HEK293 (cell line): ENCODE data around the gene NPM3.
A peak's percentile ranks its signal among the peaks of the same experiment; 100 is the strongest.

Source experiments
- CTCF ChIA-PET: fragments of 350-600 bp; formaldehyde crosslinking; extraction: SDS; loops from one replicate; lab custom pipeline; 2021; ENCODE audit warnings: antibody characterized with exemption; lab: Yijun Ruan, JAX
- POLR2A ChIA-PET: fragments of 300-600 bp; formaldehyde crosslinking; extraction: SDS; loops from one replicate; lab custom pipeline; 2020; ENCODE audit warnings: antibody characterized with exemption, inconsistent platforms; lab: Yijun Ruan, JAX
- H3K27ac ChIP-seq: fragments of 200-500 bp; sonication (Bioruptor generic); 2 replicates; pipeline ENCODE4 v1.5.1; 2014; ENCODE audit warnings: low read depth, low read length, control low read depth, inconsistent platforms; ENCODE audit errors: extremely low read depth
- H3K36me3 ChIP-seq, 2 experiments: fragments of 200-500 bp in 1 of 2; sonication (Bioruptor generic) in 1 of 2; 1 replicate in 1 of 2; 2 replicates in 1 of 2; pipeline ENCODE4 v1.5.1; 2014 to 2017; ENCODE audit warnings: inconsistent platforms in 2 of 2, low read length in 2 of 2; ENCODE audit not compliant: control insufficient read depth in 2 of 2, insufficient read depth in 1 of 2
- H3K4me1 ChIP-seq: fragments of 200-500 bp; sonication (Bioruptor generic); 2 replicates; pipeline ENCODE4 v1.5.1; 2014; ENCODE audit warnings: mild to moderate bottlenecking, low read length, inconsistent platforms; ENCODE audit not compliant: control insufficient read depth, insufficient read depth
- H3K4me3 ChIP-seq: 2 replicates; pipeline ENCODE4 v1.5.1; 2011; ENCODE audit warnings: low read depth, mild to moderate bottlenecking, control low read depth, low read length, moderate library complexity
- H3K9me3 ChIP-seq: fragments of 200-500 bp; sonication (Bioruptor generic); 2 replicates; pipeline ENCODE4 v1.5.1; 2014; ENCODE audit warnings: low read depth, low read length, inconsistent platforms; ENCODE audit not compliant: control insufficient read depth, insufficient read depth
- PRDM2 ChIP-seq: fragments of 450-650 bp; formaldehyde crosslinking; IDR thresholded peaks from 2 replicates; pipeline ENCODE4 v1.5.1; 2016; ENCODE audit warnings: missing biosample characterization, missing genetic modification characterization, borderline replicate concordance
- PRDM4 ChIP-seq: fragments of 450-650 bp; formaldehyde crosslinking; IDR thresholded peaks from 2 replicates; pipeline ENCODE4 v1.5.1; 2017; ENCODE audit warnings: missing biosample characterization, missing genetic modification characterization
- RBAK ChIP-seq: fragments of 450-650 bp; formaldehyde crosslinking; IDR thresholded peaks from 2 replicates; pipeline ENCODE4 v1.5.1; 2016; ENCODE audit warnings: missing biosample characterization, missing genetic modification characterization
- REST ChIP-seq: fragments of 450-650 bp; formaldehyde crosslinking; IDR thresholded peaks from 2 replicates; pipeline ENCODE4 v1.5.1; 2016; ENCODE audit warnings: missing biosample characterization, missing genetic modification characterization
- SETDB1 ChIP-seq: IDR thresholded peaks from one replicate; pipeline ENCODE4 v1.6.1; 2017; ENCODE audit warnings: mild to moderate bottlenecking, low read length, moderate library complexity, mixed read lengths; ENCODE audit not compliant: insufficient read length
- TCF7L2 ChIP-seq: IDR thresholded peaks from 2 replicates; pipeline ENCODE4 v1.6.1; 2011; ENCODE audit warnings: low read depth, mild to moderate bottlenecking, inconsistent platforms, low read length, moderate library complexity, borderline replicate concordance
- ZNF2 ChIP-seq: fragments of 450-650 bp; formaldehyde crosslinking; IDR thresholded peaks from 2 replicates; pipeline ENCODE4 v1.5.1; 2016; ENCODE audit warnings: missing biosample characterization, missing genetic modification characterization
- ZNF302 ChIP-seq: fragments of 450-650 bp; formaldehyde crosslinking; IDR thresholded peaks from 2 replicates; pipeline ENCODE4 v1.5.1; 2016; ENCODE audit warnings: missing biosample characterization, missing genetic modification characterization, low read depth
- ZNF426 ChIP-seq: fragments of 450-650 bp; formaldehyde crosslinking; IDR thresholded peaks from 2 replicates; pipeline ENCODE4 v1.5.1; 2017; ENCODE audit warnings: missing biosample characterization, missing genetic modification characterization, mild to moderate bottlenecking, inconsistent platforms, moderate library complexity
- ZNF561 ChIP-seq: fragments of 450-650 bp; IDR thresholded peaks from 2 replicates; pipeline ENCODE4 v1.5.1; 2018; ENCODE audit warnings: missing biosample characterization, missing genetic modification characterization, borderline replicate concordance
- ZNF585B ChIP-seq: fragments of 450-650 bp; formaldehyde crosslinking; IDR thresholded peaks from 2 replicates; pipeline ENCODE4 v1.5.1; 2016; ENCODE audit warnings: missing biosample characterization, missing genetic modification characterization
- ZSCAN5A ChIP-seq: fragments of 450-650 bp; formaldehyde crosslinking; IDR thresholded peaks from 2 replicates; pipeline ENCODE4 v1.5.1; 2016; ENCODE audit warnings: missing biosample characterization, missing genetic modification characterization
- TF ChIP-seq, protein P1 (sequence below): fragments of 450-650 bp; formaldehyde crosslinking; IDR thresholded peaks from 2 replicates; pipeline ENCODE4 v1.5.1; 2016; ENCODE audit warnings: missing biosample characterization, missing genetic modification characterization

The NPM3 gene

GRCh38 chr10:101752241-101752640 lies 31.0 kb downstream of the NPM3 start (continued):
- TF ChIP-seq REST (tag by site-specific recombination) (no peak), PRDM2 (tag by site-specific recombination) (no peak), ZNF2 (no peak), ZSCAN5A (no peak), ZNF561 (tag by site-specific recombination) (no peak), ZNF302 (tag by site-specific recombination) (no peak), RBAK (tag by site-specific recombination) (no peak), ZNF585B (tag by site-specific recombination) (no peak), TCF7L2 (no peak)
- TF ChIP-seq, protein P1, sequence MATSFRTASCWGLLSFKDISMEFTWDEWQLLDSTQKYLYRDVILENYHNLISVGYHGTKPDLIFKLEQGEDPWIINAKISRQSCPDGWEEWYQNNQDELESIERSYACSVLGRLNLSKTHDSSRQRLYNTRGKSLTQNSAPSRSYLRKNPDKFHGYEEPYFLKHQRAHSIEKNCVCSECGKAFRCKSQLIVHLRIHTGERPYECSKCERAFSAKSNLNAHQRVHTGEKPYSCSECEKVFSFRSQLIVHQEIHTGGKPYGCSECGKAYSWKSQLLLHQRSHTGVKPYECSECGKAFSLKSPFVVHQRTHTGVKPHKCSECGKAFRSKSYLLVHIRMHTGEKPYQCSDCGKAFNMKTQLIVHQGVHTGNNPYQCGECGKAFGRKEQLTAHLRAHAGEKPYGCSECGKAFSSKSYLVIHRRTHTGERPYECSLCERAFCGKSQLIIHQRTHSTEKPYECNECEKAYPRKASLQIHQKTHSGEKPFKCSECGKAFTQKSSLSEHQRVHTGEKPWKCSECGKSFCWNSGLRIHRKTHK = no peak

- CTCF ChIA-PET = interaction anchor here (0.5 to 1.7 kb wide), 6 partner anchors 10 to 132 kb away, joined by 3 to 4 read pairs (median 3); no protein-coding TSS in a partner anchor
- TF ChIP-seq SETDB1 (no peak), PRDM4 (tag by site-specific recombination) (peak; percentile 68; the same call in 1 of the 2 replicates), ZNF2 (0 out of 2 replicates have a peak, but pooled peaks have one; percentile 44), ZNF426 (no peak)
- TF ChIP-seq, all 188 proteins: peak for 2
These were observed 33.9 kb downstream of the NPM3 start for GRCh38 chr10:101749047-101750016.

More at GRCh38 chr10:101749047-101750016, 33.9 kb downstream of the NPM3 start:
- no peak overlapping the region for H3K4me3 ChIP-seq
- POLR2A ChIA-PET = no interaction called here
- H3K27ac ChIP-seq = no peak overlapping the region
- no peaks in the 10 kb centered on the region for H3K4me1 ChIP-seq
- H3K36me3 ChIP-seq = no peaks in the 10 kb centered on the region
- no peaks in the 10 kb centered on the region for H3K9me3 ChIP-seq
